Mesendoderm (in vitro differentiated cells): Measurements from ENCODE around the gene CGNL1.

ENCODE experiments used
- DNase-seq: peaks from one replicate; pipeline ENCODE4 v3.0.0; 2013
- H2AK5ac ChIP-seq: 2 replicates; pipeline ENCODE4 v1.6.1; 2013; ENCODE audit warnings: low read length, inconsistent platforms
- H2BK120ac ChIP-seq: 2 replicates; pipeline ENCODE4 v1.6.1; 2013; ENCODE audit warnings: low read depth, mild to moderate bottlenecking, low read length, moderate library complexity, mixed read lengths
- H2BK15ac ChIP-seq: replicated peaks from 2 replicates; pipeline ENCODE4 v1.6.1; 2013; ENCODE audit warnings: low read depth, mild to moderate bottlenecking, moderate library complexity
- H2BK5ac ChIP-seq: 2 replicates; pipeline ENCODE4 v1.6.1; 2013; ENCODE audit warnings: low read length, inconsistent platforms
- H3K18ac ChIP-seq: 2 replicates; pipeline ENCODE4 v1.6.1; 2013; ENCODE audit warnings: mild to moderate bottlenecking, low read length, mixed read lengths
- H3K23ac ChIP-seq: one replicate; pipeline ENCODE4 v1.6.1; 2013; ENCODE audit warnings: low read length
- H3K27ac ChIP-seq: 2 replicates; pipeline ENCODE4 v1.5.1; 2013; ENCODE audit warnings: low read depth, mild to moderate bottlenecking, inconsistent platforms, low read length, moderate library complexity
- H3K27me3 ChIP-seq: 2 replicates; pipeline ENCODE4 v1.6.1; 2013; ENCODE audit warnings: low read length, control low read depth, mild to moderate bottlenecking, inconsistent platforms; ENCODE audit not compliant: insufficient read depth, poor library complexity
- H3K36me3 ChIP-seq: 2 replicates; pipeline ENCODE4 v1.6.1; 2013; ENCODE audit warnings: low read length, inconsistent platforms; ENCODE audit not compliant: control insufficient read depth, insufficient read depth
- H3K4ac ChIP-seq: one replicate; pipeline ENCODE4 v1.6.1; 2013; ENCODE audit warnings: low read depth, mild to moderate bottlenecking, low read length, moderate library complexity
- H3K4me1 ChIP-seq: 2 replicates; pipeline ENCODE4 v1.6.1; 2013; ENCODE audit warnings: low read depth, low read length, inconsistent platforms; ENCODE audit not compliant: control insufficient read depth
- H3K4me2 ChIP-seq: 2 replicates; pipeline ENCODE4 v1.6.1; 2013; ENCODE audit warnings: low read length
- H3K4me3 ChIP-seq: 2 replicates; pipeline ENCODE4 v1.5.1; 2013; ENCODE audit warnings: mild to moderate bottlenecking, low read length
- H3K56ac ChIP-seq: one replicate; pipeline ENCODE4 v1.6.1; 2013; ENCODE audit warnings: low read length
- H3K79me1 ChIP-seq: 2 replicates; pipeline ENCODE4 v1.6.1; 2013; ENCODE audit warnings: low read length, inconsistent platforms
- H3K79me2 ChIP-seq: 2 replicates; pipeline ENCODE4 v1.6.1; 2013; ENCODE audit warnings: mild to moderate bottlenecking, low read length; ENCODE audit not compliant: control insufficient read depth, insufficient read depth
- H3K9ac ChIP-seq: 2 replicates; pipeline ENCODE4 v1.6.1; 2013; ENCODE audit warnings: low read length, inconsistent platforms
- H4K5ac ChIP-seq: one replicate; pipeline ENCODE4 v1.6.1; 2013; ENCODE audit warnings: low read length
- H4K8ac ChIP-seq: one replicate; pipeline ENCODE4 v1.6.1; 2013; ENCODE audit warnings: low read depth, mild to moderate bottlenecking, control low read depth, low read length, moderate library complexity
- WGBS: extraction: QIAGEN DNeasy Blood & Tissue Kit; methylation state at CpG from one replicate; pipeline ENCODE4 v1.1.7; 2013; ENCODE audit warnings: low lambda C conversion rate, missing lambda C conversion rate; ENCODE audit not compliant: insufficient coverage; ENCODE audit errors: extremely low coverage; 5-methylcytosine and 5-hydroxymethylcytosine counted together

Gene CGNL1

DNA sequence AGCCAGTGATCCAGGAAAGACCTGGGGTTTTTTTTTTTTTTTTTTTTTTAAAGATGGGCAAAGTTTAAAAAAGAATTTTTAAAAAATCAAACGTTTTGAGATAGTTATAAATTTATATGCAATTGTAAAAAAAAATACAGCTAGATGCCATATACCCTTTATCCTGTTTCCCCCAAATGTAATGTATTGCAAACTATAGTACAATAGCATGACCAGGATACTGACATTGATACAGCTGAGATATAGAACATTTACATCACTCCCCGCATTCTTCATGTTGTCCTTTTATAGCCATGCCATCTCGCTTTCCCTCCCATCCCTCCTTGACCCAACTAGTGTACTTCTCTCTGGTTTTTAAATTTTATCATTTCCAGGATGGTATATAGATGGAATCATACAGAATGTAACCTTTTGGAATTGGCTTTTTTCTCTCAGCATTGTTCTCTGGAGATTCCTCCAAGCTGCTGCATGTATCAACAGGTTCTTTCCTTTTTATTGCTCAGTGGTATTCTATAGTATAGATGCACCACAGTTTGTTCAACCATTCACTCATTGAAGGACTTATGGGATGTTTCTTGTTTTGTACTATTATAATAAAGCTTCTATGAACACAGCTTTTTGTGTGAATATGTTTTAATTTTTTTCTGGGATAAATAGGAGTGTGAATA lies 104.9 kb downstream of the CGNL1 start:
- Histone ChIP-seq H3K4ac (no peak overlapping the region), H3K27ac (no peak overlapping the region), H3K36me3 (no peaks in the 10 kb centered on the region), H3K79me2 (no peaks in the 10 kb centered on the region), H2AK5ac (no peak overlapping the region), H3K27me3 (no peaks in the 10 kb centered on the region), H2BK15ac (no peak overlapping the region), H3K4me1 (peaks cover 4% of the 10 kb centered on the region), H3K56ac (no peak overlapping the region), H4K8ac (no peak overlapping the region), H2BK120ac (no peak overlapping the region), H2BK5ac (no peak overlapping the region), H3K4me2 (no peak overlapping the region), H3K23ac (no peak overlapping the region), H3K4me3 (no peak overlapping the region), H3K9ac (no peak overlapping the region), H3K79me1 (no peaks in the 10 kb centered on the region), H3K18ac (no peak overlapping the region), H4K5ac (no peak overlapping the region)
- DNase-seq: no peak
- no CpG with 5 or more reads among the region's 3 CpGs for WGBS

DNA sequence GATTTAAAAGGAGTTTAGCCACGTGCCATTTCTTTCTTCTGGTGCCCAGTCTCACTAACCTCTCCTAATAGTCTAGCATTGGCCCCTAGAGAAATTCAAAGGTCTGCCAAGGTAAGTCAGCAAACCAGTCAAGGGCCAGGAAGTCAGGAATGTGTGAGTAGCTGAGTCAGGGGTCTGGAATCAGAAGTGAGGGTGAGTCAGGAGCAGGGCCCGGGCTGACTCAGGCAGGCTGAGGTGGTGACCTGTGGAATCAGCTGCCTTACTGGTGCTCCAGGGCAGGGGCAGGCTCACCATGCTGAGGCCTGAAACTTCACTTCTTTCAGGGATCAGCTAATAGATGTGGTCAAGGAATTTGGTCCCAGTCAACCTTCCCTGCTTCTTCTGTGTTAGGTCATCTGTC lies 109.6 kb downstream of the CGNL1 start:
- Histone ChIP-seq H2BK120ac (no peak overlapping the region), H2AK5ac (no peak overlapping the region), H3K79me1 (no peaks in the 10 kb centered on the region), H3K56ac (no peak overlapping the region), H3K27me3 (no peaks in the 10 kb centered on the region), H2BK5ac (no peak overlapping the region), H3K23ac (no peak overlapping the region), H4K5ac (no peak overlapping the region), H4K8ac (no peak overlapping the region), H3K27ac (peak overlapping the region; percentile 27), H2BK15ac (no peak overlapping the region), H3K4me3 (no peak overlapping the region), H3K4me2 (no peak overlapping the region), H3K4ac (no peak overlapping the region), H3K9ac (no peak overlapping the region), H3K79me2 (no peaks in the 10 kb centered on the region), H3K18ac (no peak overlapping the region), H3K4me1 (no peaks in the 10 kb centered on the region), H3K36me3 (no peaks in the 10 kb centered on the region)
- WGBS: no CpG with 5 or more reads among the region's 2 CpGs
- DNase-seq: peak; percentile 98

DNA sequence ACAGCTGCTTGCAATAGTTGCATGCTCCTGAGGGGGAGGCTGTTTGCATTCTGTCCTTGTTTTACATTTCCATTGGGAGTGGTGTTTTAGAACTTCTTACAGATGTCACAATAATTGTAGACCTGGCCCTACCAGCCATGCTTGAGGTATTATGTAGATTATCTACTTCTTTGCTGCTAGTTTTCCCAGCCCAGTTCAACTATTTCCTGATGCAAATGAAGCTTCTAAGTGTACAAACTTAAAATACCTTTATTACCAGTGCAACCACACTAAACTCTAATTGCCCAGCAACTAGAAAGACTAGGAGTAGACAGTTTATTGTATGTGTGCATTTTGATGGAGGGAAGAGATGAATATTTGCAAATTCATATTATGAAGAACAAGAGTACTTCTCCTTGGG lies 110.5 kb downstream of the CGNL1 start:
- Histone ChIP-seq H3K79me2 (no peaks in the 10 kb centered on the region), H4K8ac (no peak overlapping the region), H3K79me1 (no peaks in the 10 kb centered on the region), H3K18ac (peak overlapping the region; percentile 1), H3K4me1 (no peaks in the 10 kb centered on the region), H3K4ac (no peak overlapping the region), H3K9ac (no peak overlapping the region), H3K4me2 (no peak overlapping the region), H4K5ac (no peak overlapping the region), H2BK5ac (no peak overlapping the region), H3K27me3 (no peaks in the 10 kb centered on the region), H3K56ac (no peak overlapping the region), H3K4me3 (no peak overlapping the region), H2AK5ac (no peak overlapping the region), H3K23ac (no peak overlapping the region), H2BK15ac (no peak overlapping the region), H3K27ac (peak overlapping the region; percentile 27), H2BK120ac (no peak overlapping the region), H3K36me3 (no peaks in the 10 kb centered on the region)
- no peak for DNase-seq

DNA sequence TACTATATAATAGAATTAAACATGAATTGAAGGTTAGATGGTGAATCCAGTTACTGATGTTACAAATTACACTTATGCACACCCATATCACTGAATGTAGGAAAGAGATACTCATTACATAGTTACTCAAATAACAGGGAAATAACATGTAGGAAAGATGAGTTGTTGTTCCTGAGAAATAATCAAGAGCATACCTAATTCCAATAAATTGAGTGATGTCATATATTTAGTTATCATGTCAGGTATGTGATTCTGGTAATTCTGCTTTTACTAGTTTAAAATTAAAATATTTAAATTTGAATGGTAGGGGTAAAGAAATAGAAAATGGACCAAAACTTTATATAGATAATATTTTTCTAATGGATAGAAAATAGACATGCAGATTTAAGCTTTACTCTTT lies 112.8 kb downstream of the CGNL1 start:
- no peak for DNase-seq
- H3K4me1 ChIP-seq: no peaks in the 10 kb centered on the region
- H3K4ac ChIP-seq: no peak overlapping the region
- no peak overlapping the region for H3K56ac ChIP-seq
- no peak overlapping the region for H3K23ac ChIP-seq
- H3K4me2 ChIP-seq: no peak overlapping the region
- H3K4me3 ChIP-seq: no peak overlapping the region
- H2BK15ac ChIP-seq: no peak overlapping the region
- no peak overlapping the region for H2BK120ac ChIP-seq
- H2AK5ac ChIP-seq: no peak overlapping the region
- no peak overlapping the region for H4K5ac ChIP-seq
- H3K18ac ChIP-seq: no peak overlapping the region
- no peaks in the 10 kb centered on the region for H3K27me3 ChIP-seq
- no peak overlapping the region for H3K27ac ChIP-seq
- no peaks in the 10 kb centered on the region for H3K79me2 ChIP-seq
- no peak overlapping the region for H4K8ac ChIP-seq
- H3K36me3 ChIP-seq: no peaks in the 10 kb centered on the region
- no peak overlapping the region for H2BK5ac ChIP-seq
- H3K79me1 ChIP-seq: no peaks in the 10 kb centered on the region
- no peak overlapping the region for H3K9ac ChIP-seq

DNA sequence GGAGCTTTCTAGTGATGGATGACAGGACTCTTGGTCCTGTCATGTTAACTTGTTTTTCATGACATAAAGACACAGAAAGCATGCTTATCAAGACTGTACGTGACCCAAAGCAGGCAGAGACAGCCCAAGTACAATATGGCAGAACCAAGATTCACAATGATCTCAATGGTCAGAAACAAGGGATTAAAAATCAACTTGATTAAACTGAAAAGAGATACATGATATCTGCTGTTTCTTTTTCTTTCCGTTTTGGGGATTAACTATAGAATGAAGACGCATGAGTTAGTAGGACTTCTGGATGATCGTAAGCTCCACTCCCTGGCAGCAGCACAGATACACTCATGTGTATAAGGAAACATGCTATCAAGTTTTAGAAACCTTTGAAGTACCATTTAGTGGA lies 117.0 kb downstream of the CGNL1 start:
- Histone ChIP-seq H3K23ac (no peak overlapping the region), H4K8ac (no peak overlapping the region), H3K36me3 (no peaks in the 10 kb centered on the region), H3K4me3 (no peak overlapping the region), H3K4me1 (peaks cover 26% of the 10 kb centered on the region), H2BK120ac (no peak overlapping the region), H3K27ac (no peak overlapping the region), H3K79me1 (peaks cover 1% of the 10 kb centered on the region), H2BK5ac (no peak overlapping the region), H3K4me2 (no peak overlapping the region), H3K79me2 (no peaks in the 10 kb centered on the region), H4K5ac (no peak overlapping the region), H3K4ac (no peak overlapping the region), H2AK5ac (no peak overlapping the region), H3K18ac (no peak overlapping the region), H3K27me3 (no peaks in the 10 kb centered on the region), H2BK15ac (no peak overlapping the region), H3K56ac (no peak overlapping the region), H3K9ac (no peak overlapping the region)
- WGBS: no CpG with 5 or more reads among the region's 4 CpGs
- no peak for DNase-seq

DNA sequence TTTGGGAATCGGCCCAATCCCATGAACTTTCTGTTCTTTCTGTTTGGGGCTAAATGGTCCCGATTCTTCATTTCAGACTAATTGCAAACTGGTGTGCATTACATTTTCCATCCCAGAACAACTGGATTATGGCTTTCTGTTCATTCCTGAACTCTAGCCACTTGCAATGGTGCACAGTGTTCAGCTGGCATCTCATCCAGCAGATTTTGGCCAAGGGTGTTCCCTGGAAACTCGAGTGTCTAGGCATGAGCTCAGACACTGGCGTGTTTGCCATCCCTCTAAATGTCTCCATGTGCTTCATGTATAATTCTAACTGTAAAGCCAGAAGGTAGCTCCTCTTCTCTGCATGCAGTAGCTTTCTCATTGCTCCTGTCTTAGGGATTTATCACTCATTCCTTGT lies 118.3 kb downstream of the CGNL1 start:
- no peak overlapping the region for H4K5ac ChIP-seq
- peaks cover 1% of the 10 kb centered on the region for H3K79me1 ChIP-seq
- DNase-seq: no peak

More for the DNA sequence above, 118.3 kb downstream of the CGNL1 start:
- Histone ChIP-seq H3K4ac (no peak overlapping the region), H3K9ac (no peak overlapping the region), H3K4me1 (peaks cover 26% of the 10 kb centered on the region), H3K23ac (no peak overlapping the region), H3K27ac (peak overlapping the region; percentile 29), H2BK15ac (no peak overlapping the region), H3K36me3 (no peaks in the 10 kb centered on the region), H3K27me3 (no peaks in the 10 kb centered on the region), H2AK5ac (peak overlapping the region; percentile 79), H3K18ac (peak overlapping the region; percentile 88), H2BK5ac (peak overlapping the region; percentile 84), H3K56ac (peak overlapping the region; percentile 59), H4K8ac (no peak overlapping the region), H3K79me2 (no peaks in the 10 kb centered on the region), H3K4me2 (no peak overlapping the region), H3K4me3 (no peak overlapping the region), H2BK120ac (peak overlapping the region; percentile 85)
- whole genome bisulfite sequencing: no CpG with 5 or more reads among the region's 4 CpGs
